ENCODE data around the gene IL3.

DNA sequence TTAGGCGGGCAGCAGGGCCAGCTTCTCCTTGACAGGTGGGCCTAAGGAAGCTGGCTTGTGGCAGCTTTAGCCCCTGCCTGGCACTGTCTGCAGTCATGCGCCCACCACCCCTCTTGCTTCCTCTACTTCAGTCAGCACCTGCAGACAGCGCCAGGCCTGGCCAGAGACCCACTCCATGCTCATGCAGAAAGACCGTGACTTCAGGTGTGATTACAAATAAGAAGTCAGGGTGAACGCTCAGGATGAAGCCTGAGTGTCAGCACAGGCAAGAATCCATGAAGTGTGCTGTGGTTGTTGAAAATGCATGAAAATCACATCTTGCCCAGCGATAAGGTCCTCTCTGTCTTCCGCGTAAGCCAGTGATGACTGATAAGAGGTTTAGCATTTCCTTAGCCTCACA lies 16.5 kb downstream of the IL3 start:
- TF ChIP-seq, protein P1, sequence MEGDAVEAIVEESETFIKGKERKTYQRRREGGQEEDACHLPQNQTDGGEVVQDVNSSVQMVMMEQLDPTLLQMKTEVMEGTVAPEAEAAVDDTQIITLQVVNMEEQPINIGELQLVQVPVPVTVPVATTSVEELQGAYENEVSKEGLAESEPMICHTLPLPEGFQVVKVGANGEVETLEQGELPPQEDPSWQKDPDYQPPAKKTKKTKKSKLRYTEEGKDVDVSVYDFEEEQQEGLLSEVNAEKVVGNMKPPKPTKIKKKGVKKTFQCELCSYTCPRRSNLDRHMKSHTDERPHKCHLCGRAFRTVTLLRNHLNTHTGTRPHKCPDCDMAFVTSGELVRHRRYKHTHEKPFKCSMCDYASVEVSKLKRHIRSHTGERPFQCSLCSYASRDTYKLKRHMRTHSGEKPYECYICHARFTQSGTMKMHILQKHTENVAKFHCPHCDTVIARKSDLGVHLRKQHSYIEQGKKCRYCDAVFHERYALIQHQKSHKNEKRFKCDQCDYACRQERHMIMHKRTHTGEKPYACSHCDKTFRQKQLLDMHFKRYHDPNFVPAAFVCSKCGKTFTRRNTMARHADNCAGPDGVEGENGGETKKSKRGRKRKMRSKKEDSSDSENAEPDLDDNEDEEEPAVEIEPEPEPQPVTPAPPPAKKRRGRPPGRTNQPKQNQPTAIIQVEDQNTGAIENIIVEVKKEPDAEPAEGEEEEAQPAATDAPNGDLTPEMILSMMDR (IDR thresholded peaks at IDR 0.05): no peak
- TF ChIP-seq POLR2A (IDR thresholded peaks at IDR 0.05): no peak
- TF ChIP-seq POLR2AphosphoS5 (IDR thresholded peaks at IDR 0.05): no peak
- no peak for TF ChIP-seq EP300 (IDR thresholded peaks at IDR 0.05)
